Activated T-helper 1 cell treated with anti-CD3 and anti-CD28 coated beads, Interleukin-12 subunit alpha, Interleukin-12 subunit beta, Interleukin-2, Interleukin-4 antibody, amounts not matched to agents 30 ng/mL and 10 ng/mL and 1 ng/mL, durations not matched to agents 14 hours and 24 hours and 36 hours (primary cell): ENCODE results near the gene SLC9A3. TPM values are rescaled to one million over a fixed set of nuclear protein-coding genes. Genes with fewer than 3 reads are reported as not detected.

Experiments
- DNase-seq: peaks from one replicate; pipeline ENCODE4 v3.0.0; 2021; ENCODE audit warnings: low spot score
- H3K27ac Mint-ChIP-seq: one replicate; pipeline ENCODE4 v1.8.0; 2021; ENCODE audit warnings: mild to moderate bottlenecking, mixed read lengths
- H3K27me3 Mint-ChIP-seq: one replicate; pipeline ENCODE4 v1.8.0; 2022; ENCODE audit warnings: mild to moderate bottlenecking, moderate library complexity, mixed read lengths; ENCODE audit not compliant: insufficient read depth
- H3K36me3 Mint-ChIP-seq: one replicate; pipeline ENCODE4 v1.8.0; 2021; ENCODE audit warnings: low read depth, mixed read lengths
- H3K4me1 Mint-ChIP-seq: one replicate; pipeline ENCODE4 v1.8.0; 2021; ENCODE audit warnings: low read depth, mixed read lengths
- H3K4me3 Mint-ChIP-seq: one replicate; pipeline ENCODE4 v1.8.0; 2021; ENCODE audit warnings: mild to moderate bottlenecking, moderate library complexity, mixed read lengths
- H3K9me3 Mint-ChIP-seq: one replicate; pipeline ENCODE4 v1.8.0; 2021; ENCODE audit warnings: mixed read lengths
- intact Hi-C: fragments of 100-400 bp; cut with micrococcal nuclease; formaldehyde crosslinking; loops from one replicate; pipeline ENCODE4 v1.15.1; 2024
- total RNA-seq: library from RNA; stranded (reverse); gene quantifications from 2 replicates; pipeline ENCODE4 v1.2.3, GENCODE V29; 2022

Gene SLC9A3
- total RNA-seq, 1 donor from 2014 or later: 3.0 TPM

- Mint-ChIP-seq H3K27me3 (peaks cover 20% of the 10 kb centered on the region), H3K36me3 (peaks cover 2% of the 10 kb centered on the region), H3K4me1 (peaks cover 13% of the 10 kb centered on the region), H3K4me3 (no peak overlapping the region), H3K9me3 (no peaks in the 10 kb centered on the region), H3K27ac (no peak overlapping the region)
- intact Hi-C loops: no loop called here
- DNase-seq: no peak
Measured at GRCh38 chr5:533243-533954, 9.2 kb upstream of the SLC9A3 start.

GRCh38 chr5:532521-533242, 8.4 kb upstream of the SLC9A3 start:
- Mint-ChIP-seq H3K36me3 (peaks cover 2% of the 10 kb centered on the region), H3K9me3 (no peaks in the 10 kb centered on the region), H3K4me1 (peaks cover 13% of the 10 kb centered on the region), H3K4me3 (no peak overlapping the region), H3K27ac (no peak overlapping the region), H3K27me3 (peaks cover 20% of the 10 kb centered on the region)
- intact Hi-C loops: no loop called here
- DNase-seq: no peak

GRCh38 chr5:531749-532315, 7.6 kb upstream of the SLC9A3 start:
- intact Hi-C loops: loop anchor here (2.0 kb wide), 1 partner anchor 13 kb away; no protein-coding TSS in a partner anchor
- no peak for DNase-seq
- H3K9me3 Mint-ChIP-seq: no peaks in the 10 kb centered on the region
- no peak overlapping the region for H3K4me3 Mint-ChIP-seq
- H3K4me1 Mint-ChIP-seq: peaks cover 22% of the 10 kb centered on the region
- peaks cover 2% of the 10 kb centered on the region for H3K36me3 Mint-ChIP-seq
- H3K27ac Mint-ChIP-seq: no peak overlapping the region
- H3K27me3 Mint-ChIP-seq: peaks cover 27% of the 10 kb centered on the region

- DNase-seq: no peak
- intact Hi-C loops: loop anchor here (2.0 kb wide), 1 partner anchor 14 kb away; no protein-coding TSS in a partner anchor
- H3K36me3 Mint-ChIP-seq: peaks cover 2% of the 10 kb centered on the region
- H3K4me3 Mint-ChIP-seq: no peak overlapping the region
- H3K27me3 Mint-ChIP-seq: peaks cover 31% of the 10 kb centered on the region
- H3K9me3 Mint-ChIP-seq: no peaks in the 10 kb centered on the region
- peaks cover 24% of the 10 kb centered on the region for H3K4me1 Mint-ChIP-seq
- no peak overlapping the region for H3K27ac Mint-ChIP-seq
Measured at GRCh38 chr5:531101-531748, 7.0 kb upstream of the SLC9A3 start.

- Mint-ChIP-seq H3K27me3 (peaks cover 41% of the 10 kb centered on the region), H3K27ac (no peak overlapping the region), H3K4me1 (peaks cover 25% of the 10 kb centered on the region), H3K36me3 (peaks cover 2% of the 10 kb centered on the region), H3K9me3 (no peaks in the 10 kb centered on the region), H3K4me3 (no peak overlapping the region)
- DNase-seq: no peak
- intact Hi-C loops: loop anchor here (2.0 kb wide), 1 partner anchor 15 kb away; no protein-coding TSS in a partner anchor
Measured at GRCh38 chr5:530001-530955, 6.0 kb upstream of the SLC9A3 start.

GRCh38 chr5:528629-529511, 4.6 kb upstream of the SLC9A3 start:
- H3K4me1 Mint-ChIP-seq: peaks cover 29% of the 10 kb centered on the region
- no peak overlapping the region for H3K27ac Mint-ChIP-seq
- peaks cover 47% of the 10 kb centered on the region for H3K27me3 Mint-ChIP-seq
- H3K36me3 Mint-ChIP-seq: peaks cover 2% of the 10 kb centered on the region
- intact Hi-C loops: loop anchor here (2.0 kb wide), 1 partner anchor 82 kb away; no protein-coding TSS in a partner anchor
- no peak for DNase-seq
- no peak overlapping the region for H3K4me3 Mint-ChIP-seq
- H3K9me3 Mint-ChIP-seq: no peaks in the 10 kb centered on the region

GRCh38 chr5:527646-528628, 3.7 kb upstream of the SLC9A3 start:
- H3K9me3 Mint-ChIP-seq: no peaks in the 10 kb centered on the region
- no peak for DNase-seq
- no peak overlapping the region for H3K27ac Mint-ChIP-seq
- H3K27me3 Mint-ChIP-seq: peaks cover 54% of the 10 kb centered on the region
- intact Hi-C loops: loop anchor here (2.0 kb wide), 1 partner anchor 83 kb away; no protein-coding TSS in a partner anchor
- peaks cover 29% of the 10 kb centered on the region for H3K4me1 Mint-ChIP-seq
- no peak overlapping the region for H3K4me3 Mint-ChIP-seq
- H3K36me3 Mint-ChIP-seq: peaks cover 2% of the 10 kb centered on the region

- H3K4me1 Mint-ChIP-seq: peaks cover 29% of the 10 kb centered on the region
- no peak for DNase-seq
- intact Hi-C loops: no loop called here
- H3K36me3 Mint-ChIP-seq: peaks cover 2% of the 10 kb centered on the region
- no peak overlapping the region for H3K27ac Mint-ChIP-seq
- peaks cover 57% of the 10 kb centered on the region for H3K27me3 Mint-ChIP-seq
- no peaks in the 10 kb centered on the region for H3K9me3 Mint-ChIP-seq
- H3K4me3 Mint-ChIP-seq: no peak overlapping the region
Measured at GRCh38 chr5:526456-527088, 2.3 kb upstream of the SLC9A3 start.

GRCh38 chr5:525916-526315, 1.7 kb upstream of the SLC9A3 start:
- H3K36me3 Mint-ChIP-seq: peaks cover 2% of the 10 kb centered on the region
- intact Hi-C loops: no loop called here
- H3K27ac Mint-ChIP-seq: no peak overlapping the region
- no peaks in the 10 kb centered on the region for H3K9me3 Mint-ChIP-seq
- H3K27me3 Mint-ChIP-seq: peaks cover 60% of the 10 kb centered on the region
- no peak overlapping the region for H3K4me3 Mint-ChIP-seq
- DNase-seq: no peak
- peaks cover 29% of the 10 kb centered on the region for H3K4me1 Mint-ChIP-seq

GRCh38 chr5:524973-525761, 918 bp upstream of the SLC9A3 start:
- no peak for DNase-seq
- H3K27ac Mint-ChIP-seq: no peak overlapping the region
- peaks cover 2% of the 10 kb centered on the region for H3K36me3 Mint-ChIP-seq
- H3K4me3 Mint-ChIP-seq: peak overlapping the region; percentile 22
- H3K9me3 Mint-ChIP-seq: no peaks in the 10 kb centered on the region
- peaks cover 54% of the 10 kb centered on the region for H3K27me3 Mint-ChIP-seq
- intact Hi-C loops: no loop called here
- H3K4me1 Mint-ChIP-seq: peaks cover 29% of the 10 kb centered on the region
